H54 (cell line): ENCODE data around the gene PDCD7.
"Not testable (repeated sequence)": the region's sequence is repeated elsewhere in the genome, so short reads cannot be mapped to it uniquely, and the experiment has no call there.

Experiments
- DNase-seq: peaks from one replicate; pipeline ENCODE4 v3.0.0; 2011; ENCODE audit warnings: low spot score, mixed read lengths; ENCODE audit not compliant: insufficient read length
- FAIRE-seq: peaks from 3 replicates; lab custom pipeline; 2011; peaks lifted over from hg19 to GRCh38; lab: Jason Lieb, UNC
- POLR2A ChIP-seq: IDR thresholded peaks from 2 replicates; pipeline ENCODE4 v1.6.1; 2011; ENCODE audit warnings: low read depth, mild to moderate bottlenecking, low read length

Gene PDCD7

DNA sequence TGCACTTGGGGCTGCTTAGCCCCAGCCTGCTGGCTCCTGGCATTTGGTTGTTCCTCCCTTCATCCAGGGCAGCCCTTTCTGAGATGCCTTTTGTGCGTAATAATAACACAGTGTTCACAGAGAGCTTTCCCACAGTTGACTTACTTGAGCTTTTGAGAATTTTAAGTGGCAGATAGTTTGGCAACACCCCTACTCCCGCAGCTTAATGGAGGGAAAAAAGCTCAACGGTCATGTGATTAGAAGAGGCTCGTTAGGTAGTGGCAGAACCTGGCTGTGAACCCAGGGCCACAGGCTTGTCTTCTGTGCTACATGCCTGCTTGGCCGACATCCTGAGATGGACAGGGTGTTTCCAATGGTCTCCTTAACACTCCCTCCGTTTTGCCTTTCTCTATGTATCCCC lies 52.3 kb downstream of the PDCD7 start:
- DNase-seq (no peak), FAIRE-seq (no peak)
- no peak for TF ChIP-seq POLR2A

DNA sequence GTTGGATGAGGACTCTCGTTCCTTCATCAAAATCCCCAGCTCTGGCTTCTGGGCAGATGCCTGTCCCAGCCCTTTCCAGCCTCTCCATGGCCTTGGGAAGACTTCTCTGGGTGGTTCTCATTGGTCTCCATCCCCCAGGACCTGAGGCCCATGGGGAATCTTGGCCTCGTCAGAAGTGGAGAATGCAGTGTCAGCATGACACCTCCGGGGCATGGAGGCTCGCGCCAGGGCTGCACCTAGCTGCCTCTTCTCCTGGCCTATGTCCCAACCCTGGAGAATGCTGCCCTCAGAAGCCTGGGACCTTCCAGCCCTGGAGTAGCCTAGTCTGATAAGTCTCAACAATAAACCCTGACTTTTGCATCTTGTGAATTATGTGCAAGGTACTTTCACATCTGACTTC lies 54.0 kb downstream of the PDCD7 start:
- FAIRE-seq (no peak), DNase-seq (no peak)
- no peak for TF ChIP-seq POLR2A

DNA sequence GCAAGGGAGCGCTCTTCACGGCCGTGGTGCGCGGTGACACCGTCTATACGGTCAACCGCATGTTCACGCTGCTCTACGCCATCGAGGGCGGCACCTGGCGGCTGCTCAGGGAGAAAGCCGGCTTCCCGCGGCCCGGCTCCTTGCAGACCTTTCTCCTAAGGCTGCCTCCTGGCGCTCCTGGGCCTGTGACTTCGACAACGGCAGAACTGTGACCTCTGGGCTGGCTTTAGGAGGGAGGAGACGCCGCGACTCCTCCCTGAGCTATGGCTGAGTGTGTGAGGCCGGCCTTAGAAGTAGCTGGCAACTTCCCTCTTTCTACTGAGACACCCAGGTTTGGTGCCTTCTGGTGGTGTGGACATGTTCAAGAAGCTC lies 55.6 kb downstream of the PDCD7 start:
- no peak for DNase-seq

DNA sequence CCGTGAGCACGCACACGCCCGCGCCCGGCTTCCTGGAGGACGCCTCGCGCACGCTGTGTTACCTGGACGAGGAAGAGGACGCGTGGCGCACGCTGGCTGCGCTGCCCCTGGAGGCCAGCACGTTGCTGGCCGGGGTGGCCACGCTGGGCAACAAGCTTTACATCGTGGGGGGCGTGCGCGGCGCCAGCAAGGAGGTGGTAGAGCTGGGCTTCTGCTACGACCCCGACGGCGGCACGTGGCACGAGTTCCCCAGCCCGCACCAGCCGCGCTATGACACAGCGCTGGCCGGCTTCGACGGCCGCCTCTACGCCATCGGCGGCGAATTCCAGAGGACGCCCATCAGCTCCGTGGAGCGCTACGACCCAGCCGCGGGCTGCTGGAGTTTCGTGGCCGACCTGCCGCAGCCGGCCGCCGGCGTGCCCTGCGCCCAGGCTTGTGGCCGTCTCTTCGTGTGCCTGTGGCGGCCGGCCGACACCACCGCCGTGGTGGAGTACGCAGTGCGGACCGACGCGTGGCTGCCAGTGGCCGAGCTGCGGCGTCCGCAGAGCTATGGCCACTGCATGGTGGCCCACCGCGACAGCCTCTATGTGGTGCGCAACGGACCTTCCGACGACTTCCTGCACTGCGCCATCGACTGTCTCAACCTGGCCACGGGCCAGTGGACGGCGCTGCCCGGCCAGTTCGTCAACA lies 56.2 kb downstream of the PDCD7 start:
- DNase-seq (no peak), FAIRE-seq (no peak)
- no peak for TF ChIP-seq POLR2A

More for the DNA sequence above, 55.6 kb downstream of the PDCD7 start:
- FAIRE-seq: no peak
- TF ChIP-seq POLR2A: no peak

DNA sequence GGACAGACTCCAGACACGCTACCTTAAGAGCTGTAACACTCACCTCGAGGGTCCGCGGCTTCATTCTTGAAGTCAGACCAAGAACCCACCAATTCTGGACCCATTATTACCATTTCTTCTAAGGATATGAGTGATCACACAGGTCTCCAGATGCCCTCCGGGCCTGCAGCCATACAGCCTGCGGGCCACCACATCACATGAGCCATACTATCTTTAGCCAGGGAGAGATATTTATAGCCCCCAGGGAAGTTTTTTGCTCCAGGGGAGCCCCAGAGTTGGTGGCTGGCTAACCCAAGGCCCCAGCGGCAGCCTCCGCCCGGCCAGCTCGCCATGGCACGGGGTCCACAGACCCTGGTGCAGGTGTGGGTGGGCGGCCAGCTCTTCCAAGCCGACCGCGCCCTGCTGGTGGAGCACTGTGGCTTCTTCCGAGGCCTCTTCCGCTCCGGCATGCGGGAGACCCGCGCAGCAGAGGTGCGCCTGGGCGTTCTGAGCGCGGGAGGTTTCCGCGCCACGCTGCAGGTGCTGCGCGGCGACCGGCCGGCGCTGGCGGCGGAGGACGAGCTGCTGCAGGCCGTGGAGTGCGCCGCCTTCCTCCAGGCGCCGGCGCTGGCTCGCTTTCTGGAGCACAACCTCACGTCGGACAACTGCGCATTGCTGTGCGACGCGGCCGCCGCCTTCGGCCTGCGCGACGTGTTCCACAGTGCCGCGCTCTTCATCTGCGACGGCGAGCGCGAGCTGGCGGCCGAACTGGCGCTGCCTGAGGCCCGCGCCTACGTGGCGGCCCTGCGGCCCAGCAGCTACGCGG lies 56.9 kb downstream of the PDCD7 start, which contains the start of gene KBTBD13:
KBTBD13 (plus strand) TSS at position 261 of the 805 bp plus-strand sequence; CDS start at position 331, 70 bp downstream.
- FAIRE-seq (no peak), DNase-seq (no peak)
- TF ChIP-seq POLR2A: no peak

DNA sequence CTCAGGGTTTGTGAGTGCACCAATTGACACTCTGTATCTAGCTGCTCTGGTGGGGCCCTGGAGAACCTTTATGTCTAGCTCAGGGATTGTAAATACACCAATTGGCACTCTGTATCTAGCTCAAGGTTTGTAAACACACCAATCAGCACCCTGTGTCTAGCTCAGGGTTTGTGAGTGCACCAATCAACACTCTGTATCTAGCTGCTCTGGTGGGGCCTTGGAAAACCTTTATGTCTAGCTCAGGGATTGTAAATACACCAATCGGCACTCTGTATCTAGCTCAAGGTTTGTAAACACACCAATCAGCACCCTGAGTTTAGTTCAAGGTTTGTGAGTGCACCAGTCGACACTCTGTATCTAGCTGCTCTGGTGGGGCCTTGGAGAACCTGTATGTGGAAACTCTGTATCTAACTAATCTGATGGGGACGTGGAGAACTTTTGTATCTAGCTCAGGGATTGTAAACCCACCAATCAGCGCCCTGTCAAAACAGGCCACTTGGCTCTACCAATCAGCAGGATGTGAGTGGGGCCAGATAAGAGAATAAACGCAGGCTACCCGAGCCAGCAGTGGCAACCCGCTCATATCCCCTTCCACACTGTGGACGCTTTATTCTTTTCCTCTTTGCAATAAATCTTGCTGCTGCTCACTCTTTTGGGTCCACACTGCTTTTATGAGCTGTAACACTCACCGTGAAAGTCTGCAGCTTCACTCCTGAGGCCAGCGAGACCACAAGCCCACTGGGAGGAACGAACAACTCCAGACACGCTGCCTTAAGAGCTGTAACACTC lies 57.8 kb downstream of the PDCD7 start:
- FAIRE-seq, DNase-seq: not testable (repeated sequence)

DNA sequence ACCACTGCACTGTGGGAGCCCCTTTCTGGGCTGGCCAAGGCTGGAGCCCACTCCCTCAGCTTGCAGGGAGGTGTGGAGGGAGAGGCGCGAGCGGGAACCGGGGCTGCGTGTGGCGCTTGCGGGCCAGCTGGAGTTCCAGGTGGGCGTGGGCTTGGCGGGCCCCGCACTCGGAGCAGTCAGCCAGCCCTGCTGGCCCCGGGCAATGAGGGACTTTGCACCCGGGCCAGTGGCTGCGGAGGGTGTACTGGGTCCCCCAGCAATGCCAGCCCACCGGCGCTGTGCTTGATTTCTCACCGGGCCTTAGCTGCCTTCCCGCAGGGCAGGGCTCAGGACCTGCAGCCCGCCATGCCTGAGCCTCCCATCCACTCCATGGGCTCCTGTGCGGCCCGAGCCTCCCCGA lies 58.7 kb downstream of the PDCD7 start:
- FAIRE-seq, DNase-seq: not testable (repeated sequence)

DNA sequence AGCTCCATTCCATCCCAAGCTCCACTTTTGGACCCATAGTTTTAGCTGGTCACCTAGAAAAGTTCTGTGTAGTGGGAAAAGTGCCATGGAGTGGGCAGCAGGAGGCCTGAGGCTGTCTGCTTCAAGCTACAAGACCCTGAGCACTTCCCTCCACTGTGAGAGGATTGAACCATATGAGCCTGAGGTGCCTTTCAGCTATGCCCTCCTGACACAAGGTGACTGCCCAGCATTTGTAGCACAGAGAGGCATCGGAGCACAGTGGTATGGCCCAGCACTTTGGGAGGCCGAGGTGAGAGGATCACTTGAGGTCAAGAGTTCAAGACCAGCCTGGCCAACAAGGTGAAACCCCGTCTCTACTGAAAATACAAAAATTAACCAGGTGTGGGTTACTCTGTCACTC lies 61.0 kb downstream of the PDCD7 start:
- FAIRE-seq (no peak), DNase-seq (no peak)
- TF ChIP-seq POLR2A: no peak

DNA sequence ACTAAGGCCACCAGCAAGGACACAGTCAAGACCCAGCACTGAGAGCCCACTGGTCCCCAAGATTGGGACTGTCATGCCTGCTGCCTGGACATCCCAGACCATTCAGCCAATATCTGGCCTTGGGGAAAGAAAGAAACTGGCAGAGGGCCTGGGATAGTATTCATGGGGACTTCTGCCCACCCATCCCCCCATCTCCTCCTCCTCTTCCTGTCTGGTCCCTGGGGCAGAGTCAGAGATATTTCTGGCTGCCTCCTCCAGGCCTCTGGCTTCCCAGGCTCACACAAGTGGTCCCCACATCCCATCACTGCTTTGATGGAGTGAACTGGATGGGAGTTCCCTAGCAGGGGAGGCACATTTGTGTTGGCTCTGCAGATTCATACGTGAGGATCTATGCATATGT lies 61.6 kb downstream of the PDCD7 start:
- FAIRE-seq: no peak
- TF ChIP-seq POLR2A: no peak
- no peak for DNase-seq

DNA sequence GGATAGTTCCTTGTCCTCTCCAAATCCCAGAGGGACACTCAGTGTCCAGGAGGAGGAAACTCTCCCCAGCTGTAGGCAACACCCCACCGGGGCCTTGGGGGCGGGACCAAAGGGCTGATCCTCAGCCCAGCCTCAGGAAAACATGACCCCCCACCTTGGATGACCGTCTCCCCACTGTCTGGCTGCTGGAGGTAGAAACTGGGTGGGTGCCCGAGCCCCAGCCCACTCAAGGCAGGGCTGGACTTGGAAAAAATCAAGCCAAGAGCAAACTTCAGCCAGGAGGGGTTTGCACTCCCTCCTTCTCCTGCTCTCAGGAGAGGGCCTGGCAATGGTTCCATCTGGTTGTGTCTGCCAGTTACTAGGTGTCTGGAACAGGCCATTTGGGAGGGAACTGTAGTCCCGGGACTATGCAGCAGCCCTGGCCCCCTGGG lies 62.2 kb downstream of the PDCD7 start:
- FAIRE-seq (no peak), DNase-seq (no peak)
- TF ChIP-seq POLR2A: no peak

DNA sequence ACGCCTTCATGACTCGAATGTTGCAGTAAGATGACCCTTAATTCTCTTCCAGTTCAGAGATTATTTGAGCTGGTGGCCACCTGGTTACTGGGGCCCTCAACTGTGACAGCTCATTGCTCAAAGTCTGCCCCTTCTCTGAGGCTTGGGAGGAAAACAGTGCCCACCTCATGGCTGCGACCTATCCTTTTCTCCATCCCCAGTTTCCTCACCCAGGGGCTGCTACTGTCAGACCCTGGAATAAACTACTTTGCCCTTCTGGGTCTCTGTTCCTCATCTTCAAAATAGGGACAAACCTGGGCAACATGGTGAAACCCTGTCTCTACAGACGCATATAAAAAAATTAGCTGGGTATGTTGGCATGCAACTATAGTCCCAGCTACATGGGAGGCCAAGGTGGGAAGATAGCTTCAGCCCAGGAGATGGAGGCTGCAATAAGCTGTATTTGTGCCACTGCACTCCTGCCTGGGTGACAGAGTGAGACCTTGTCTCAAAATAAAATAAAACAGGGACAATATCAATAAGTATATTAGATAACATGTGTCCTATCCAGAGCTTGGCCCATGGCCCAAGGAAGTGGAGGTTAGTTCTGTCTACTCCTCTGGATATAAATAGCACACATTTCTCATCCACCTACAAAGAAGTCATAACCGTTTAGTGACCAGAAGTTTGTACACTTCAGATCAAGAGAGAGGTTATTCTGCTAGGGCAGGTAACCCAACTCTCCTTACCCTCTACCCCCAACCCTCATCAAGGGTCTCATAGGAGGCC lies 63.6 kb downstream of the PDCD7 start:
- TF ChIP-seq POLR2A: no peak
- DNase-seq (no peak), FAIRE-seq (no peak)

DNA sequence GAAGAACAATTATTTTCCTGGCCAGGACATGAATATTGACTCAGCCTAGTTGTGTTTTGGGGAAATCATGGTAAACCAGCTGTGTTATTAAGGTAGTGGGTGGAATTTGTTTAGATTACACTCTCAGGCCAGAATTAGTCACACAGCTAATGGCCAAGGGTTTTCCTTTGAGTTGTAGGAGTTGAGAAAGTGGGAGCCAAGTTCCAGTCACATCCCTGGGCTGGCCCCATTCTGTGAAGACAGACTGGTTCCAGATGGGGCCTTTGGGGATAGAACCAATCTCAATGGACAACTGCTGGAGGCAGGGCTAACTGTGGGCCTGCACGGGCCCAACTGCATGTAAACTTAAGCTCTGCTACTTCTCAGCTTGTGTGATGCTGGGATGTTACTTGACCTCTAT lies 64.4 kb downstream of the PDCD7 start:
- no peak for FAIRE-seq
- no peak for DNase-seq
- no peak for TF ChIP-seq POLR2A

DNA sequence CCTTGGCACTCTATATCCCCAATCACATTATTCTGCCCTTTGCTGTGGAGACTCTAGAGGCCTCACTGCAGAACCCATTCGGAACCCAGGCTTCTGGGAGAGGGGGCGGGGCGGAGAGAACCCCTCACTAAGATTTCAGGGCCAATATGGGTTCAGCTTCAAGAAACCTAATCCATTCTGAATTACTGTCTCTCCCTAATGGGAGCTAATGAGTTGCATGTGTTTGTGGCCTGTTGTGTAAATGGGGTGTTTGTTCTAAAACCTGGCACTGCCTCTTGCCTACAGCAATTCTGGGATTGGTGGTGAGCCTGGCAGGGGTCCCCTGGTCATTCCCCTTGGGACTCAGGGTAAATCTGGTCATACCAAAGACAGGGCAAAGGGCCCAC lies 65.2 kb downstream of the PDCD7 start:
- FAIRE-seq (no peak), DNase-seq (no peak)
- TF ChIP-seq POLR2A: no peak
